Tibial artery (tissue), 4 donors: ENCODE data around the gene FBXO41.

Experiments
- DNase-seq, 2 donors: peaks; one replicate each; pipeline ENCODE4 v3.0.0-alpha.2; 2019
- H3K27ac ChIP-seq, 2 donors: fragments of 200-600 bp; sonication (generic) in 1 of 2; 1 replicate in 1 of 2; 2 replicates in 1 of 2; pipeline ENCODE4 v1.5.1; 2018 to 2019; ENCODE audit warnings: mild to moderate bottlenecking in 1 of 2
- H3K27me3 ChIP-seq, 2 donors: fragments of 200-600 bp; sonication (generic) in 1 of 2; one replicate each; pipeline versions ENCODE4 v1.5.1 to v1.6.0; 2016 to 2019
- H3K36me3 ChIP-seq, 3 donors: fragments of 200-600 bp; sonication (generic) in 2 of 3; one replicate each; pipeline ENCODE4 v1.5.1; 2016 to 2019; ENCODE audit warnings: mild to moderate bottlenecking in 2 of 3
- H3K4me1 ChIP-seq, 4 donors: fragments of 200-600 bp; sonication (generic) in 2 of 4; 1 replicate in 3 of 4; 2 replicates in 1 of 4; pipeline ENCODE4 v1.5.1; 2016 to 2019
- H3K4me3 ChIP-seq, 2 donors: fragments of 200-600 bp; sonication (generic) in 1 of 2; 1 replicate in 1 of 2; 2 replicates in 1 of 2; pipeline ENCODE4 v1.5.1; 2018 to 2019; ENCODE audit warnings: mild to moderate bottlenecking in 2 of 2
- H3K9me3 ChIP-seq, 3 donors: fragments of 200-600 bp; sonication (generic) in 1 of 3; one replicate each; pipeline ENCODE4 v1.5.1; 2016 to 2019
- intact Hi-C: fragments of 100-400 bp; cut with DNase I; formaldehyde crosslinking; loops from one replicate; pipeline ENCODE4 v1.15.0; 2023; ENCODE audit warnings: low total_unique reads
- TF ChIP-seq, protein P1 (sequence below), 2 experiments: fragments of 200-600 bp in 1 of 2; fragments of 450-650 bp in 1 of 2; IDR thresholded peaks; one replicate each; pipeline ENCODE4 v1.5.1; 2017 to 2019; ENCODE audit warnings: antibody characterized with exemption in 2 of 2, mild to moderate bottlenecking in 1 of 2, moderate library complexity in 1 of 2

Gene FBXO41

DNA sequence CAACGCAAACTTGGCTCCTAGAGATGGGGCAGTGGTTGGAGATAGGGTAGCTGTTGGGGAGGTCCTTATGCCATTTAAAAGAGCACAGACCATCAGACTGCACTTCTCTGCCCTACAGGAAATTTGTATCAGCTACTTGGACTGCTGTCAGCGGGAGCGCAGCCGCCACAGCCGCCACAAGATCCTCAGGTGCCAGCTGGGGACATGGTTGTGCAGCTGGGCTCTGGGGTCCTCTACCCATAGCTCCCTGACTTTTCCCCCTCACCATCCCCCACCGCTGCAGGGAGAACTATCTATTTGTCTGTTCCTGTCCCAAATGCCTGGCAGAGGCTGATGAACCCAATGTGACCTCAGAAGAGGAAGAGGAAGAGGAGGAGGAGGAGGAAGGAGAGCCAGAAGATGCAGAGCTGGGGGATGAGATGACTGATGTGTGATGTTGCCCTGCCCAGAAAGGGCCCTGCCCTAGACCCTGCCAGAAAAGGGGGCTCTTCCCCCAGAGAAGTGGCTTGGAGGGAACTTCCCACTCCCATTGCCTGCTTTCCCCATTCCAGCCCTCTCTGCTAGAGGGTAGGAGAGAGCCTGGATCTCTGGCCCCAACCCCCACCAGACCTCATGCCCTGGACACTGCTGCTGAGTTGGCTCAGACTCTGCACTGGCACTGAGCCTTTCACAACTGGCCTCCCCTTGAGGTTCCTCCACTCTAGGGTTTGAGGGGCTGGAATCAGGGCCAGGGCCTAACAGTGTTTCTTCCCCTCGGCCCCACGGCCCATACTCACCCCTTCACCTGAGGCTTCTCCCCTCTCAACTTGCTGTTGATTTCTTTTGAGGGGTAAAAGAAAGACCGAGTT lies 58.5 kb downstream of the FBXO41 start:
- Histone ChIP-seq H3K4me3 (no peak overlapping the region), H3K4me1 (no peaks in the 10 kb centered on the region), H3K36me3 (peaks cover 0 to 96% (median 69%) of the 10 kb centered on the region in 3 donors), H3K27me3 (no peaks in the 10 kb centered on the region), H3K27ac (no peak overlapping the region), H3K9me3 (no peaks in the 10 kb centered on the region)
- intact Hi-C loops: no loop called here
- no peak for DNase-seq
- TF ChIP-seq, protein P1, sequence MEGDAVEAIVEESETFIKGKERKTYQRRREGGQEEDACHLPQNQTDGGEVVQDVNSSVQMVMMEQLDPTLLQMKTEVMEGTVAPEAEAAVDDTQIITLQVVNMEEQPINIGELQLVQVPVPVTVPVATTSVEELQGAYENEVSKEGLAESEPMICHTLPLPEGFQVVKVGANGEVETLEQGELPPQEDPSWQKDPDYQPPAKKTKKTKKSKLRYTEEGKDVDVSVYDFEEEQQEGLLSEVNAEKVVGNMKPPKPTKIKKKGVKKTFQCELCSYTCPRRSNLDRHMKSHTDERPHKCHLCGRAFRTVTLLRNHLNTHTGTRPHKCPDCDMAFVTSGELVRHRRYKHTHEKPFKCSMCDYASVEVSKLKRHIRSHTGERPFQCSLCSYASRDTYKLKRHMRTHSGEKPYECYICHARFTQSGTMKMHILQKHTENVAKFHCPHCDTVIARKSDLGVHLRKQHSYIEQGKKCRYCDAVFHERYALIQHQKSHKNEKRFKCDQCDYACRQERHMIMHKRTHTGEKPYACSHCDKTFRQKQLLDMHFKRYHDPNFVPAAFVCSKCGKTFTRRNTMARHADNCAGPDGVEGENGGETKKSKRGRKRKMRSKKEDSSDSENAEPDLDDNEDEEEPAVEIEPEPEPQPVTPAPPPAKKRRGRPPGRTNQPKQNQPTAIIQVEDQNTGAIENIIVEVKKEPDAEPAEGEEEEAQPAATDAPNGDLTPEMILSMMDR (IDR thresholded peaks at IDR 0.05): no peak

DNA sequence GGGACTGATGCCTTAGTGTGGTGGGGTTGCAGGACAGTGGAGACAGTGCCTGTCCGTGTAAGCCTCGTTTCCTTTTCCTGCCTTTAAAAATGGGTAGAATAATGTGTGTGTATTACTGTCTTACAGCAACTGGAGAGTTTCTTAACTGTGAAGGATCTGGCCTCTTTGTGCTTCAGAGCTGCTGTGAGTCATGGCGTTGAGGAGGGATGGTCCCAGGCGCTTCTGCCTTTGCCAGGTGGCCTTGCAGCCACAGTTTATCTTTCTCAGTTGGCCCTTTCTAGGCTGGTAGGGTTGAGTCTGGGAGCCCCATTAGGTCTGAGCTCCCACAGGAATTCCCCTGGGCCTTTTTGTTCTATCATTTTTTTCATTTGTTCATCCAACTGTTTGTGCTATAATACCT lies 60.5 kb downstream of the FBXO41 start:
- Histone ChIP-seq H3K4me3 (no peak overlapping the region), H3K4me1 (no peaks in the 10 kb centered on the region), H3K9me3 (no peaks in the 10 kb centered on the region), H3K27ac (no peak overlapping the region), H3K36me3 (peaks cover 0 to 100% (median 61%) of the 10 kb centered on the region in 3 donors), H3K27me3 (no peaks in the 10 kb centered on the region)
- intact Hi-C loops: no loop called here
- no peak for DNase-seq
- TF ChIP-seq, protein P1 (IDR thresholded peaks at IDR 0.05): no peak

DNA sequence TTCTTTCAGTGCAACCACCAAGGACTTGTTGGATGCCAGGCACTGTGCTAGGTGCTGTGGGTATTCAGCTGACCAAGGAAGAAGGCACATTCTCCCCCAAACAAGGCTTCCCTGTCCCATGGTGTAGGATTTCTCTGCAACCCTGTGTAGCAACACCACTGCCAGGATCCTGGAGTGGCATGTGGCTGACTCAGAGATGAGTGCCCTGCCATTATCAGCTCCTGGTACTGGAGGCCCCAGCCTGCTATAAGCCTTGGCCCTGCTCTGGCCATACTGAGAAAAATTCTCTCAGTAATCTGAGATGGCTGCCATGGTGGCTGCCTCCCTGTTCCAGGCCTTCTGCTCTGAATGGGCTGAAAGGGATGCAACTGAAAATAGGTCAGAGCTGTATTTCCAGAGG lies 66.0 kb downstream of the FBXO41 start:
- Histone ChIP-seq H3K36me3 (peaks cover 0 to 48% (median 25%) of the 10 kb centered on the region in 3 donors), H3K9me3 (no peaks in the 10 kb centered on the region), H3K4me1 (peaks cover 0 to 17% (median 10%) of the 10 kb centered on the region in 4 donors), H3K27me3 (no peaks in the 10 kb centered on the region), H3K27ac (no peak overlapping the region), H3K4me3 (no peak overlapping the region)
- no peak for DNase-seq
- intact Hi-C loops: no loop called here
- TF ChIP-seq, protein P1 (IDR thresholded peaks at IDR 0.05): no peak

DNA sequence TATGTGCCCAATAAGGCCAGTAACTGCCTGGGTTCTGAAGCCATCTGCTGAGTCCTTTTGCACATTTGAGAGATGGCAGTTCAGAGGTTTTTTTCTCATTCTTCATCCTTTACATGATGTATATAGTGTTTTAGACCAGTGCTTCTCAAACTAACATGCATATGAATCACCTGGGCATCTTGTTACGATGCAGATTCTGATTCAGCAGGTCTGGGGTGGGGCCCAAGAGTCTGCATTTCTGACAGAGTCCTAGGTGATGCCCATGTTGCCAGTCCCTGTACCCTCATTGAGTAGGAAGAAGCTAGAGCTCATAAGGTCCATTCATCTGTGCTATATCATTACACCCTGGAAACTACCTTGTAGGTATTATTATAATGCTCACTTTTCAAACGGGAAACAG lies 66.5 kb downstream of the FBXO41 start:
- TF ChIP-seq, protein P1 (IDR thresholded peaks at IDR 0.05): no peak
- Histone ChIP-seq H3K4me1 (peaks cover 0 to 21% (median 11%) of the 10 kb centered on the region in 4 donors), H3K4me3 (no peak overlapping the region), H3K27me3 (no peaks in the 10 kb centered on the region), H3K27ac (no peak overlapping the region), H3K36me3 (peaks cover 0 to 43% (median 20%) of the 10 kb centered on the region in 3 donors), H3K9me3 (no peaks in the 10 kb centered on the region)
- DNase-seq: no peak
- intact Hi-C loops: no loop called here

DNA sequence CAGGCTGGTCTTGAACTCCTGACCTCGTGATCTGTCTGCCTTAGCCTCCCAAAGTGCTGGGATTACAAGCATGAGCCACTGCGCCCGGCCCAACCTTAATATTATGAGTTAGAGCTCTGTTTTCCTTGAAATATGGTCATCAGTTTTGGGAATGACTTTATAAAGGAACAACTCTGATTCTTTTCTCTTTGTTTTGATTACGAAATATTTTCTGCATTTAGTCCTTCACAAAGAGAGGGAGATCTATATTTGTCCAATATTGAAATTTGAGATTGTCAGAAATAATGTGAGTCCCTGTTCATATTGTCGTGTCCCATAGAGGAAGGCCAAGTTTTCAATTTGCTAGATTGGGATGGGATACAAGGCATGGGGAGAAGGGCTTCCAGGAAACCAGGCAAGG lies 67.1 kb downstream of the FBXO41 start:
- no peaks in the 10 kb centered on the region for H3K27me3 ChIP-seq
- no peak overlapping the region for H3K4me3 ChIP-seq
- intact Hi-C loops: no loop called here
- no peak overlapping the region for H3K27ac ChIP-seq
- peaks cover 0 to 36% (median 13%) of the 10 kb centered on the region in 3 donors for H3K36me3 ChIP-seq
- no peaks in the 10 kb centered on the region for H3K9me3 ChIP-seq
- TF ChIP-seq, protein P1 (IDR thresholded peaks at IDR 0.05): no peak
- H3K4me1 ChIP-seq: peaks cover 0 to 27% (median 16%) of the 10 kb centered on the region in 4 donors
- no peak for DNase-seq
